HuH-7.5 (cell line): Measurements from ENCODE around the gene SS18.

Source experiments
- DNase-seq: peaks from one replicate; pipeline ENCODE4 v3.0.0; 2011; ENCODE audit warnings: low spot score

The SS18 gene

GRCh38 chr18:26071725-26072124 is 18.7 kb downstream of the SS18 start:
- no peak for DNase-seq

- no peak for DNase-seq
Observed at GRCh38 chr18:26071020-26071419, 19.4 kb downstream of the SS18 start.

GRCh38 chr18:26059357-26059756 is 31.1 kb downstream of the SS18 start:
- no peak for DNase-seq

- no peak for DNase-seq
Observed at GRCh38 chr18:26057344-26057773, 33.1 kb downstream of the SS18 start.

GRCh38 chr18:26056291-26056690 is 34.1 kb downstream of the SS18 start:
- no peak for DNase-seq

GRCh38 chr18:26052505-26052904 is 37.9 kb downstream of the SS18 start:
- DNase-seq = no peak

- no peak for DNase-seq
Observed at GRCh38 chr18:26051843-26052242, 38.6 kb downstream of the SS18 start.

- no peak for DNase-seq
Observed at GRCh38 chr18:26046419-26047077, 43.9 kb downstream of the SS18 start.

- DNase-seq = no peak
Observed at GRCh38 chr18:26044807-26045206, 45.6 kb downstream of the SS18 start.

GRCh38 chr18:26040051-26040656 is 50.3 kb downstream of the SS18 start:
- no peak for DNase-seq

- DNase-seq = no peak
Observed at GRCh38 chr18:26039203-26039602, 51.2 kb downstream of the SS18 start.

GRCh38 chr18:26036635-26037034 is 53.8 kb downstream of the SS18 start:
- no peak for DNase-seq

GRCh38 chr18:26034850-26035497 is 55.4 kb downstream of the SS18 start:
- DNase-seq = no peak

GRCh38 chr18:26022585-26022984 is 67.8 kb downstream of the SS18 start:
- DNase-seq = no peak

- DNase-seq = no peak
Observed at GRCh38 chr18:26021061-26021754, 69.2 kb downstream of the SS18 start.

GRCh38 chr18:26017929-26018328 is 72.5 kb downstream of the SS18 start:
- no peak for DNase-seq

GRCh38 chr18:26014462-26014861 is 76.0 kb downstream of the SS18 start:
- no peak for DNase-seq

GRCh38 chr18:26008619-26009018 is 81.8 kb downstream of the SS18 start:
- DNase-seq = no peak

- no peak for DNase-seq
Observed at GRCh38 chr18:26008096-26008495, 82.3 kb downstream of the SS18 start.

- no peak for DNase-seq
Observed at GRCh38 chr18:26005950-26006349, 84.5 kb downstream of the SS18 start.

GRCh38 chr18:26004832-26005231 is 85.6 kb downstream of the SS18 start:
- no peak for DNase-seq

GRCh38 chr18:26003817-26004216 is 86.6 kb downstream of the SS18 start:
- DNase-seq = no peak

GRCh38 chr18:26003356-26003755 is 87.1 kb downstream of the SS18 start:
- no peak for DNase-seq
